Neutrophil (primary cell): ENCODE measurements around the gene CAPN1.
"Not testable (repeated sequence)": the region's sequence is repeated elsewhere in the genome, so short reads cannot be mapped to it uniquely, and the experiment has no call there.

Source experiments
- H3K27ac ChIP-seq: fragments of 200-600 bp; sonication (generic); 2 replicates; pipeline ENCODE4 v1.5.1; 2016; ENCODE audit warnings: mild to moderate bottlenecking, moderate library complexity
- H3K27me3 ChIP-seq: fragments of 200-600 bp; sonication (generic); 2 replicates; pipeline ENCODE4 v1.6.0; 2016; ENCODE audit warnings: mild to moderate bottlenecking
- H3K36me3 ChIP-seq: fragments of 200-600 bp; sonication (generic); 2 replicates; pipeline ENCODE4 v1.5.1; 2017
- H3K4me1 ChIP-seq, 2 experiments: fragments of 200-600 bp in 1 of 2; sonication (generic) in 1 of 2; 1 replicate in 1 of 2; 2 replicates in 1 of 2; pipeline versions ENCODE4 v1.5.1 to v1.6.1; 2013 to 2016; ENCODE audit warnings: low read depth in 1 of 2, low read length in 1 of 2, mild to moderate bottlenecking in 1 of 2, moderate library complexity in 1 of 2; ENCODE audit not compliant: control insufficient read depth in 1 of 2, insufficient read depth in 1 of 2
- H3K4me3 ChIP-seq, 2 experiments: fragments of 200-600 bp in 1 of 2; sonication (generic) in 1 of 2; 1 replicate in 1 of 2; 2 replicates in 1 of 2; pipeline ENCODE4 v1.5.1; 2013 to 2016; ENCODE audit warnings: low read depth in 1 of 2, low read length in 1 of 2, mild to moderate bottlenecking in 1 of 2, moderate library complexity in 1 of 2
- H3K9me3 ChIP-seq: fragments of 200-600 bp; sonication (generic); 2 replicates; pipeline ENCODE4 v1.5.1; 2016
- CTCF ChIP-seq: fragments of 200-600 bp; sonication (generic); IDR thresholded peaks from 2 replicates; pipeline ENCODE4 v1.5.1; 2016; ENCODE audit warnings: antibody characterized with exemption

Gene CAPN1

GRCh38 chr11:65172600-65172999 lies 9.1 kb upstream of the CAPN1 start:
- no peak overlapping the region for H3K4me3 ChIP-seq
- H3K36me3 ChIP-seq = no peaks in the 10 kb centered on the region
- TF ChIP-seq CTCF = no peak
- no peak overlapping the region for H3K27ac ChIP-seq
- peaks cover 5 to 7% of the 10 kb centered on the region in 2 experiments for H3K4me1 ChIP-seq
- no peaks in the 10 kb centered on the region for H3K27me3 ChIP-seq
- H3K9me3 ChIP-seq = no peaks in the 10 kb centered on the region

GRCh38 chr11:65174571-65175010 lies 7.1 kb upstream of the CAPN1 start:
- H3K4me1 ChIP-seq, H3K27me3 ChIP-seq, H3K4me3 ChIP-seq, H3K27ac ChIP-seq, H3K9me3 ChIP-seq, H3K36me3 ChIP-seq: not testable (repeated sequence)

GRCh38 chr11:65180877-65181568 lies 705 bp upstream of the CAPN1 start:
- H3K4me1 ChIP-seq = peaks cover 22 to 26% of the 10 kb centered on the region in 2 experiments
- no peaks in the 10 kb centered on the region for H3K27me3 ChIP-seq
- TF ChIP-seq CTCF = peak; percentile 74
- H3K36me3 ChIP-seq = peaks cover 29% of the 10 kb centered on the region
- peak overlapping the region; percentile 85 for H3K4me3 ChIP-seq
- no peaks in the 10 kb centered on the region for H3K9me3 ChIP-seq
- peak overlapping the region; percentile 88 for H3K27ac ChIP-seq

- no peaks in the 10 kb centered on the region for H3K9me3 ChIP-seq
- H3K27ac ChIP-seq = peak overlapping the region; percentile 88
- H3K4me1 ChIP-seq = peaks cover 22 to 26% of the 10 kb centered on the region in 2 experiments
- H3K36me3 ChIP-seq = peaks cover 44% of the 10 kb centered on the region
- peak overlapping the region; percentile 85 for H3K4me3 ChIP-seq
- no peaks in the 10 kb centered on the region for H3K27me3 ChIP-seq
- TF ChIP-seq CTCF = no peak
Observed at GRCh38 chr11:65182258-65183170, 786 bp downstream of the CAPN1 start.

- TF ChIP-seq CTCF = no peak
- peak overlapping the region in 1 of 2 experiments; percentile 85 for H3K4me3 ChIP-seq
- H3K36me3 ChIP-seq = peaks cover 52% of the 10 kb centered on the region
- H3K27ac ChIP-seq = peak overlapping the region; percentile 88
- peaks cover 22 to 26% of the 10 kb centered on the region in 2 experiments for H3K4me1 ChIP-seq
- no peaks in the 10 kb centered on the region for H3K9me3 ChIP-seq
- no peaks in the 10 kb centered on the region for H3K27me3 ChIP-seq
Observed at GRCh38 chr11:65183201-65183891, 1.6 kb downstream of the CAPN1 start.
